ENCODE data around the gene FNTB. TPM values are rescaled to one million over a fixed set of nuclear protein-coding genes. Genes with fewer than 3 reads are reported as not detected.

The FNTB gene
- total and polyA plus RNA-seq, 2 of the 13 experiments (the other 11 are each of a cell fraction or from before 2014, with no cell fraction given), result 23.6 to 28.5 TPM

DNA sequence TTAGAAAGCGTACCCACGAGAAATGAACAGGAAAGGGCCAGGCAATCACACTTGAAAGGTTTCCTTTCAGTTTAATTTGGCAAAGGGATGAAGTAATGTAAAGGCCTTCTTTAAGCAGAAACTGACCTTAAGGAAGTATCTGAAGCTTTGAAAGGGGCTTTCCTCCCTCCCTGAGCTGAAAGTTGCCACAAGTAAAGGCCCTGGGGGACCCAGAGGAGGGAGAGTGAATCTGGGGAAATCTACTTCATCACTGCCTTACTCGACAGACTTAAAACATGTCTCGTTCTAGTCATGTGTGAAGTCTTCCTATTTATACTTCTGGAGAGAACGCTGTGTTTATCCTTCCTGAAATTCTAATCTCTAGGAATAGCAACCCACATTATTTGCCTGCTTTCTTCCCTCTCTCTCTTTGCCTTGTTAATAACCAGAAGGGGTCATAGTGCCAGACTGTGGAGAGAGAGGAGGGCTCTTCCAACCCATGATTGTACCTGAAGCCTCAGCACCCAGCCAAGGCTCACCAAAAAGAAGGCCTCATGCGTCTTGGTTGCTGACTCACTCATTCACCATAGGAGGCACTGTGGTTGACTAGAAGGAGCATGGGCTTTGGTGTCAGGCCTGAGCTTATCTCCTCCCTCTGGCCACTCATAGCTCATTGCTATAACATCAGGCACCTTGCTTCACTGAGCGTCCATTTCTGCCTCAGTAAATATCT lies 33.9 kb upstream of the FNTB start (continued):
- TF ChIP-seq, protein P1, sequence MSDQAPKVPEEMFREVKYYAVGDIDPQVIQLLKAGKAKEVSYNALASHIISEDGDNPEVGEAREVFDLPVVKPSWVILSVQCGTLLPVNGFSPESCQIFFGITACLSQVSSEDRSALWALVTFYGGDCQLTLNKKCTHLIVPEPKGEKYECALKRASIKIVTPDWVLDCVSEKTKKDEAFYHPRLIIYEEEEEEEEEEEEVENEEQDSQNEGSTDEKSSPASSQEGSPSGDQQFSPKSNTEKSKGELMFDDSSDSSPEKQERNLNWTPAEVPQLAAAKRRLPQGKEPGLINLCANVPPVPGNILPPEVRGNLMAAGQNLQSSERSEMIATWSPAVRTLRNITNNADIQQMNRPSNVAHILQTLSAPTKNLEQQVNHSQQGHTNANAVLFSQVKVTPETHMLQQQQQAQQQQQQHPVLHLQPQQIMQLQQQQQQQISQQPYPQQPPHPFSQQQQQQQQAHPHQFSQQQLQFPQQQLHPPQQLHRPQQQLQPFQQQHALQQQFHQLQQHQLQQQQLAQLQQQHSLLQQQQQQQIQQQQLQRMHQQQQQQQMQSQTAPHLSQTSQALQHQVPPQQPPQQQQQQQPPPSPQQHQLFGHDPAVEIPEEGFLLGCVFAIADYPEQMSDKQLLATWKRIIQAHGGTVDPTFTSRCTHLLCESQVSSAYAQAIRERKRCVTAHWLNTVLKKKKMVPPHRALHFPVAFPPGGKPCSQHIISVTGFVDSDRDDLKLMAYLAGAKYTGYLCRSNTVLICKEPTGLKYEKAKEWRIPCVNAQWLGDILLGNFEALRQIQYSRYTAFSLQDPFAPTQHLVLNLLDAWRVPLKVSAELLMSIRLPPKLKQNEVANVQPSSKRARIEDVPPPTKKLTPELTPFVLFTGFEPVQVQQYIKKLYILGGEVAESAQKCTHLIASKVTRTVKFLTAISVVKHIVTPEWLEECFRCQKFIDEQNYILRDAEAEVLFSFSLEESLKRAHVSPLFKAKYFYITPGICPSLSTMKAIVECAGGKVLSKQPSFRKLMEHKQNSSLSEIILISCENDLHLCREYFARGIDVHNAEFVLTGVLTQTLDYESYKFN (CRISPR knock-in tag; conservative IDR thresholded peaks at IDR 0.05), result no peak

DNA sequence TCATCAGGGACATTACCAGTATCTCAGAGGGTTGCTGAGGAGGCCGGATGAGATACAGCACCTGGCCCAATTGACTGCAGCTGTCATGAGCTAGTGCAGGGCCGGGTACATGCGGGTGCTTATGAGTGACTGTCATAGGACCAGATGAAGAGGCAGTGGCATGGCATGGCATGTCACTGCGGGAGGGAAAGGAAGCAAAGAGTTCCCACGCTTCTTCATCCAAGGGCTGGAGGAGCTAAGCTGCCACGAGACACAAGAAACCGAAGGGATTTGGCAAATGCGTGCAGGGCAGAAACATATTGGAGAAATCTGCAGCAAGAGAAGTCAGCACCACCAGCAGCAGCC lies 33.4 kb upstream of the FNTB start:
- ChIA-PET POLR2A (interaction anchor here (1.4 kb wide), 1 partner anchor 11 kb away, joined by 6 read pairs; the partner anchor contains the start of gene GPX2), CTCF (ENCODE audit: low intra/inter-chr PET ratio, low total read pairs) (no interaction called here)
- ATAC-seq (no peak), FAIRE-seq (no peak), DNase-seq (ENCODE audit: low spot score) (no peak)
- 92% methylated on average over 8 of the region's 8 CpGs for WGBS (ENCODE audit: low lambda C conversion rate)
- Histone ChIP-seq H3K9ac (ENCODE audit: insufficient read depth, low read depth, low read length) (no peak overlapping the region), H3K4me2 (ENCODE audit: low read depth, low read length) (no peak overlapping the region), H3K27me3 (ENCODE audit: control insufficient read depth in 1 of 2, insufficient read depth in 2 of 2, low read length in 2 of 2) (no peaks in the 10 kb centered on the region), H3K4me1 (ENCODE audit: insufficient read depth, low read length) (peaks cover 28% of the 10 kb centered on the region), H3K79me2 (ENCODE audit: insufficient read depth, low read length) (no peaks in the 10 kb centered on the region), H3K4me3 (replicated peaks in 1 of 3; ENCODE audit: insufficient read depth in 1 of 3, low read depth in 2 of 3, low read length in 3 of 3) (no peak overlapping the region), H3K9me3 (ENCODE audit: low read length) (no peaks in the 10 kb centered on the region), H3K27ac (ENCODE audit: extremely low read length, insufficient read depth, low read length) (no peak overlapping the region), H2AFZ (ENCODE audit: low read length) (no peak overlapping the region), H4K20me1 (ENCODE audit: insufficient read depth, low read length) (no peaks in the 10 kb centered on the region), H3K36me3 (replicated peaks in 1 of 2; ENCODE audit: control insufficient read depth in 1 of 2, insufficient read depth in 2 of 2, low read length in 2 of 2) (peaks cover 0 to 5% of the 10 kb centered on the region in 2 experiments; a peak in 2 of 5 replicates)
- BruUV-seq (replicated peaks), result no TSS peak
- in situ Hi-C loops (cut with HindIII; ENCODE audit: extremely low pct_ligation_motif_present, low pct_unique_long_range_greater_than_20kb), result no loop called here
- intact Hi-C loops (cut with micrococcal nuclease; ENCODE audit: unreplicated experiment), result no loop called here
- TF ChIP-seq MTA1 (CRISPR knock-in tag; IDR thresholded peaks at IDR 0.05; ENCODE audit: borderline replicate concordance), result no peak
- TF ChIP-seq ZNF30 (CRISPR knock-in tag; IDR thresholded peaks at IDR 0.05), result no peak
- no peak for TF ChIP-seq ZNF180 (CRISPR knock-in tag; IDR thresholded peaks at IDR 0.05; ENCODE audit: borderline replicate concordance, low read depth)
- TF ChIP-seq ZC3H13 (CRISPR knock-in tag; IDR thresholded peaks at IDR 0.05), result no peak
- no peak for TF ChIP-seq ZNF33B (CRISPR knock-in tag; IDR thresholded peaks at IDR 0.05)
- TF ChIP-seq, protein P2, sequence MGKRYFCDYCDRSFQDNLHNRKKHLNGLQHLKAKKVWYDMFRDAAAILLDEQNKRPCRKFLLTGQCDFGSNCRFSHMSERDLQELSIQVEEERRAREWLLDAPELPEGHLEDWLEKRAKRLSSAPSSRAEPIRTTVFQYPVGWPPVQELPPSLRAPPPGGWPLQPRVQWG (CRISPR knock-in tag; IDR thresholded peaks at IDR 0.05; ENCODE audit: borderline replicate concordance, low read depth), result no peak
- TF ChIP-seq BORCS8-MEF2B (CRISPR knock-in tag; IDR thresholded peaks at IDR 0.05), result no peak
- TF ChIP-seq MBNL3 (CRISPR knock-in tag; conservative IDR thresholded peaks at IDR 0.05), result no peak
- no peak for TF ChIP-seq ZNF713 (CRISPR knock-in tag; IDR thresholded peaks at IDR 0.05)
- no peak for TF ChIP-seq TEAD2 (CRISPR knock-in tag; IDR thresholded peaks at IDR 0.05)
- no peak for TF ChIP-seq DNMT1 (CRISPR knock-in tag; IDR thresholded peaks at IDR 0.05)
- TF ChIP-seq ZNF260 (CRISPR knock-in tag; IDR thresholded peaks at IDR 0.05; ENCODE audit: borderline replicate concordance, low read depth), result no peak
- no peak for TF ChIP-seq ZNF768 (CRISPR knock-in tag; IDR thresholded peaks at IDR 0.05)
